Measurements from ENCODE around the gene KRABD2.
"Not testable (repeated sequence)": the region's sequence is repeated elsewhere in the genome, so short reads cannot be mapped to it uniquely, and the experiment has no call there.

Gene KRABD2

DNA sequence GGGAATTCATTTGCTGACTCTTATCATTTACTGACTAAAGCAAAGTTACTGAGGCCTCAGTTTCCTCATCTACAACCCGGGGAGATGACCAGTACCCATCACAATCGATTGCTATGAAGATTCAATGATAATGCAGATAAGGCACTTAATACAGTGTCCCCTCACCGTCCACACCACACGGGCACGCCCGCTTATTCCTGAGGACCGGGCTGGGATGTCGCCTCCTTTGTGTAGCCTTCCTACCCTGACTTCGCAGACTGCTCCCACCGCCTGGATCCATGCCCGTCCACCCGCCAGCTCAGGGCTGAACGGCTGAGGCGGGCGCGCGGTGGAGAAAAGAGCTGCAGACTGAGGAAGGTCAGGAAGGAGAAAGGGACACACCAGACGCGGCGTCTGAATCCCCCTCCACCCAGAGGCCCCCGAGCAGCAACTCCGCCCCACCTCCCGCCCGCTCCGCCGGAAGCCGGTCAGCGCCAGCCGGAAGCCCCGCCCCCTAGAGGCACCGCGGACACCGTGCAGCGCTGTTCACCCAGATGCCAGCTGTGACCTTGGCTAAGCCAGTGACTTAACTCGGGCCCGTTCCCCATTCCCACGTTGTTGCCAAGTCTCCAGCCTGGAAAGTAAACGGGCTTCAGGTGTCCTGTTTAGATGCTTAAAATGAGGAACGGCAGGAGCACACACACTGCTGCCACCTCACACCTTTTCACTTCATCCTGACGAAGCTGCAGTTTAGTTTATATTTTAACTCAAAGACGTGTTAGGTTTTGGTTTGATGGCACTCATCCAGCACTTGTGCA lies at the start of gene KRABD2:
Gene KRABD2 (minus strand): TSS at position 434 of the 797 bp plus-strand sequence.
- peak; percentile 86 for DNase-seq

- peak; percentile 24 for DNase-seq
Measured at GRCh38 chr17:8421571-8421970, 45.1 kb upstream of the KRABD2 start.

- DNase-seq, result peak; percentile 7
Measured at GRCh38 chr17:8420041-8420934, 43.8 kb upstream of the KRABD2 start.

DNA sequence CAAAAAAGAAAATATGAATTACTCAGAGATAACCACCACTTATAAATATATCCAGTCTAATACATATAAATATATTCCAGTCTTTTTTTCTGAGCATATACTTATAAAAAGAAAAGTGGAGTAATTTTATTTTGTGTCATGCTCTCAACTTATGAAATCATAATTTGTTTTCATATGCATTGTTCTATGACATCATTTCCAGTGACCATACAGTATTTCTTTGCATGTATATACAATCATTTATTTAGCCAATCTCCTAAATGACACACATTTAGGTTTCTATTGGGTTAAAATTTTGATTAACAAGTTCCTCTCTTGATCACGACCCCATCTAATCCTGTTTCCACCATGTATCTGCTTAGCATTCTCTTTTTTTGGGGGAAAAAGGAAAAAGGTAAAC lies 42.8 kb upstream of the KRABD2 start:
- DNase-seq, result no peak

GRCh38 chr17:8418471-8418870 lies 42.0 kb upstream of the KRABD2 start:
- DNase-seq, result no peak

- DNase-seq, result no peak
Measured at GRCh38 chr17:8417806-8418205, 41.3 kb upstream of the KRABD2 start.

- no peak for DNase-seq
Measured at GRCh38 chr17:8413938-8414337, 37.4 kb upstream of the KRABD2 start.

- no peak for DNase-seq
Measured at GRCh38 chr17:8413328-8413727, 36.8 kb upstream of the KRABD2 start.

GRCh38 chr17:8412089-8412488 lies 35.6 kb upstream of the KRABD2 start:
- no peak for DNase-seq

DNA sequence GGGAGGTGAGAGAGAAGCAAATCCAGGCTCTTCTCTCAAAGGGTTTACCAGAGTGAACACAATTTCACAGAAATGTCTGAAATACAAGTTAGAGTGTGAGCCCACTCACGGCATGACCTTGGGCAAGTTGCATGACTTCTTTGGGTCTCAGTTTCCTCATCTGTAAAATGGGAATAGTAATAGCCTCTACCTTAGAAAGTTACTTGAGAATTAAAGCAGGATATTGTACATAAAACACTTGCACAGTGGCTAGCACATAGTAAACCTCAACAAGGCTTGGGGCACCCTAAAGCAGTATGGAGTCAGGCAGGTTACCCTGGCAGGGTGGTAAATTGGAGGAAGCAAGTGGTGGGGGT lies 34.4 kb upstream of the KRABD2 start:
- DNase-seq, result no peak

- DNase-seq, result peak; percentile 84
Measured at GRCh38 chr17:8409966-8410882, 33.7 kb upstream of the KRABD2 start.

DNA sequence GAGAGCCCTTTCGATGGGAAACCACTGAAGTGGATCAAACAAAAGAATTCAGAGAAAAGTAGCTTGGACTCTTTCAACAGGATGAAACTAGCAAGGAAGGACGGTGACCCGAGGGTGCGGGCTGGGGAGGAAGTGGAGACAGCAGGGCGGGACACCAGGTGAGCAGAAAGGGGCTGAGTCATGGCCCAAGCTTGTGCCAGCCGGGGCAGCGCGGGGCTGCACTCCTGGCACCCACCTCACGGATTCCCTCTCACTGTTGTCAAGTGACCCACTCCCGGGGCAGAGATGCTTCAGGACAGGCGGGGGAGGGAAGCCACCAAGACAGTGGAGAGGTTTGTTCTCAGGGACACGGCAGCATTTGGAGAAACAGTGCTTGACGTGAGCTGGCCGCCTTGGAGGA lies 31.9 kb upstream of the KRABD2 start:
- DNase-seq, result no peak

GRCh38 chr17:8406174-8406573 lies 29.7 kb upstream of the KRABD2 start:
- DNase-seq, result no peak

- DNase-seq, result no peak
Measured at GRCh38 chr17:8405499-8406016, 29.1 kb upstream of the KRABD2 start.

DNA sequence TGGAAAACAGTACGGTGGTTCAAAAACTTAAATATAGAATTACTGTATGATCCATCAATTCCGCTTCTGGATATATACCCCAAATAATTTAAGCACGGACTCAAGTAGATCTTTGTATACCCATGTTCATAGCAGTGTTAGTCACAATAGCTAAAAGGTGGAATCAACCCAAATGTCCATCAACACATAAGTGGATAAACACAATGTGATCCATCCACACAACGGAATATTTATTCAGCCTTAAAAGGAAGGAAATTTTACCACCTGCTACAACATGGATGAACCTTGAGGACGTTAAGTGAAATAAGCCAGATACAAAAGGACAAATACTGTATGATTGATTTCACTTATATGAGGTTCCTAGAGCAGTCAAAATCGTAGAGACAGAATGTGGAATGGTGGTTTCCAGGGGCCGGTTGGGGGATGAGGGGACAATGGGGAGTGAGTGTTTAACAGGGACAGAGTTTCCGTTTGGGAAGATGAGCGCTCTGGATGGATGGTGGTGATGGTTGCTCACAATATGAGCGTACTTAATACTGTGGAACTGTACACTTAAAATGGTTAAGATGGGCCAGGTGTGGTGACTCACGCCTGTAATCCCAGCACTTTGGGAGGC lies 26.5 kb upstream of the KRABD2 start:
- no peak for DNase-seq

GRCh38 chr17:8401107-8401506 lies 24.6 kb upstream of the KRABD2 start:
- no peak for DNase-seq

DNA sequence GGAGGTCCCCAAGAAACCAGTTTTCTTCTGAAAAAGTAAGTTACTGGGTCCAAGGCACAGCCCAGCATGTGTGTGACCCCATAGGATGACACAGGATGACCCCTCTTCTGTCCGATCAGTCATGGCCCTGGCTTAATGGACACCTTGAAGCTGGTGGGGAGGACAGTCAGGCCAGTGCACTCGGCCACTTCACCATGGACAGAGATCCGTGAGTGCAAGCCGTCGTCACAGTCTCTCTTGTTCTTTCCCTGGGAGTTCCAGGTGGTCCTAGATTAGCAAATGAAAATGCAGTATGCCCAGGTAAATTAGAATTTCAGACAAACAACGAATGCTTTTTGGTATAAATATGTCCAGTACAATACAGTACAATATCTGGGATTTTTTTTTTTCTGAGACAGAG lies 22.5 kb upstream of the KRABD2 start:
- DNase-seq, result no peak

DNA sequence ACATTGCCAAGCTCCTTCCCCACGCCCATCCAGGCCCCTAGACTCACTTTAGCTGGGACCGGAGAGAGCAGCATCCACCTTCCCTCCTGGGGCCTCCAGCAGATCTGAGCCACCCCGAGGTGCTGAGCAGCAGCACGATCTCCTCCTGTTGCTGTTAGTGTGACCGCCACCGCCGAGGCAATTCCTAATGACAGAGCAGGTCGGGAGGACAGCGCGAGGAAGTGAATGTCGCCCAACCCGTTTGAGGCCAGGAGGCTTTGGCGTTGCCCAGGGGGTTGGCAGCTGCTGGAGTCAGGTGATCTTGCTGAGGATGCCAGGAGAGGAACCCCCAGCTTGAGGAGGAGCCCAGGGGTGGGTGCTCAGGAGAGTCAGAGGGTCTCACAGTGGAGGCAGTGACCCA lies 21.1 kb upstream of the KRABD2 start, which contains the start of gene RNF222:
Gene RNF222 (minus strand): TSS at position 192 of the 400 bp plus-strand sequence. CDS start 4,366 bp downstream, outside the sequence.
- no peak for DNase-seq

- not testable (repeated sequence) for DNase-seq
Measured at GRCh38 chr17:8394497-8394896, 18.0 kb upstream of the KRABD2 start.

GRCh38 chr17:8393470-8394231 lies 17.1 kb upstream of the KRABD2 start:
- no peak for DNase-seq

All from fibroblast of skin of scalp (primary cell).